ENCODE data around the gene MYOM1.

- TF ChIP-seq CTCF (IDR thresholded peaks at IDR 0.05) (no peak), POLR2AphosphoS5 (IDR thresholded peaks at IDR 0.05; ENCODE audit: low read depth, low read length) (no peak)
Measured at GRCh38 chr18:3036108-3036507, 183.7 kb downstream of the MYOM1 start.
